OCI-LY7 (cell line): ENCODE data around the gene SMAD4.

Source experiments
- EZH2phosphoT487 ChIP-seq: fragments of 200-600 bp; sonication (generic); IDR thresholded peaks from 2 replicates; pipeline ENCODE4 v1.6.1; 2018; ENCODE audit warnings: low read depth, borderline replicate concordance, mild to moderate bottlenecking, mixed run types, antibody characterized with exemption, low read length, moderate library complexity, mixed read lengths
- TF ChIP-seq, protein P1 (sequence below): fragments of 200-600 bp; sonication (generic); conservative IDR thresholded peaks from 2 replicates; pipeline ENCODE4 v1.5.1; 2014; ENCODE audit warnings: mild to moderate bottlenecking, antibody characterized with exemption, low read length, moderate library complexity, mixed read lengths

DNA sequence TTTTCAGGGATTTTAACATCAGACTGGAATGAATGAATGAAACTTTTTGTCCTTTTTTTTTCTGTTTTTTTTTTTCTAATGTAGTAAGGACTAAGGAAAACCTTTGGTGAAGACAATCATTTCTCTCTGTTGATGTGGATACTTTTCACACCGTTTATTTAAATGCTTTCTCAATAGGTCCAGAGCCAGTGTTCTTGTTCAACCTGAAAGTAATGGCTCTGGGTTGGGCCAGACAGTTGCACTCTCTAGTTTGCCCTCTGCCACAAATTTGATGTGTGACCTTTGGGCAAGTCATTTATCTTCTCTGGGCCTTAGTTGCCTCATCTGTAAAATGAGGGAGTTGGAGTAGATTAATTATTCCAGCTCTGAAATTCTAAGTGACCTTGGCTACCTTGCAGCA lies 53.4 kb downstream of the SMAD4 start:
- TF ChIP-seq, protein P1, sequence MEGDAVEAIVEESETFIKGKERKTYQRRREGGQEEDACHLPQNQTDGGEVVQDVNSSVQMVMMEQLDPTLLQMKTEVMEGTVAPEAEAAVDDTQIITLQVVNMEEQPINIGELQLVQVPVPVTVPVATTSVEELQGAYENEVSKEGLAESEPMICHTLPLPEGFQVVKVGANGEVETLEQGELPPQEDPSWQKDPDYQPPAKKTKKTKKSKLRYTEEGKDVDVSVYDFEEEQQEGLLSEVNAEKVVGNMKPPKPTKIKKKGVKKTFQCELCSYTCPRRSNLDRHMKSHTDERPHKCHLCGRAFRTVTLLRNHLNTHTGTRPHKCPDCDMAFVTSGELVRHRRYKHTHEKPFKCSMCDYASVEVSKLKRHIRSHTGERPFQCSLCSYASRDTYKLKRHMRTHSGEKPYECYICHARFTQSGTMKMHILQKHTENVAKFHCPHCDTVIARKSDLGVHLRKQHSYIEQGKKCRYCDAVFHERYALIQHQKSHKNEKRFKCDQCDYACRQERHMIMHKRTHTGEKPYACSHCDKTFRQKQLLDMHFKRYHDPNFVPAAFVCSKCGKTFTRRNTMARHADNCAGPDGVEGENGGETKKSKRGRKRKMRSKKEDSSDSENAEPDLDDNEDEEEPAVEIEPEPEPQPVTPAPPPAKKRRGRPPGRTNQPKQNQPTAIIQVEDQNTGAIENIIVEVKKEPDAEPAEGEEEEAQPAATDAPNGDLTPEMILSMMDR: no peak
- no peak for TF ChIP-seq EZH2phosphoT487
